SK-N-SH (cell line): ENCODE measurements around the gene PGD. TPM values are rescaled to one million over a fixed set of nuclear protein-coding genes. Genes with fewer than 3 reads are reported as not detected.

Source experiments
- CTCF ChIA-PET: fragments of 300-600, 350-600 bp; formaldehyde crosslinking; extraction: SDS; loops from one replicate; lab custom pipeline; 2021; lab: Yijun Ruan, JAX
- POLR2A ChIA-PET: fragments of 350-600 bp; sonication (Branson Sonifier 250); formaldehyde crosslinking; extraction: SDS; loops from one replicate; lab custom pipeline; 2020; ENCODE audit warnings: antibody characterized with exemption, inconsistent platforms; lab: Yijun Ruan, JAX
- DNase-seq: peaks from one replicate; pipeline ENCODE4 v3.0.0; 2012
- H2AFZ ChIP-seq: fragments of 200-600 bp; sonication (generic); 2 replicates; pipeline ENCODE4 v1.8.1; 2016; ENCODE audit warnings: antibody characterized with exemption, mild to moderate bottlenecking, low read depth
- H3F3A ChIP-seq: fragments of 200-600 bp; sonication (generic); replicated peaks from 2 replicates; pipeline ENCODE3; 2016; ENCODE audit warnings: antibody characterized with exemption, mild to moderate bottlenecking; ENCODE audit not compliant: insufficient read depth
- H3K27ac ChIP-seq, 2 experiments: fragments of 200-500 bp in 1 of 2; fragments of 200-600 bp in 1 of 2; sonication (Bioruptor generic) in 1 of 2; sonication (generic), shearing (Covaris generic) in 1 of 2; 2 replicates each; pipeline versions ENCODE4 v1.5.1 to v1.6.1; 2014 to 2016; ENCODE audit warnings: low read depth in 2 of 2, inconsistent platforms in 1 of 2, low read length in 1 of 2, mild to moderate bottlenecking in 1 of 2, mixed read lengths in 1 of 2
- H3K27me3 ChIP-seq: fragments of 200-600 bp; sonication (generic), shearing (Covaris generic); 2 replicates; pipeline ENCODE4 v1.6.1; 2016; ENCODE audit warnings: mixed run types; ENCODE audit not compliant: insufficient read depth
- H3K36me3 ChIP-seq, 2 experiments: fragments of 200-500 bp in 1 of 2; fragments of 200-600 bp in 1 of 2; sonication (Bioruptor generic) in 1 of 2; sonication (generic) in 1 of 2; replicated peaks in 1 of 2; 2 replicates each; pipeline versions ENCODE3 to v1.5.1; 2014 to 2016; ENCODE audit warnings: low read length in 1 of 2, mild to moderate bottlenecking in 1 of 2; ENCODE audit not compliant: insufficient read depth in 2 of 2, control insufficient read depth in 1 of 2
- H3K4me1 ChIP-seq, 2 experiments: fragments of 200-500 bp in 1 of 2; fragments of 200-600 bp in 1 of 2; sonication (Bioruptor generic) in 1 of 2; sonication (generic), shearing (Covaris generic) in 1 of 2; 2 replicates each; pipeline versions ENCODE4 v1.5.1 to v1.6.1; 2014 to 2016; ENCODE audit warnings: low read depth in 1 of 2, low read length in 1 of 2, mixed run types in 1 of 2; ENCODE audit not compliant: insufficient read depth in 2 of 2, control insufficient read depth in 1 of 2
- H3K4me2 ChIP-seq: fragments of 200-600 bp; sonication (generic), shearing (Covaris generic); 2 replicates; pipeline ENCODE4 v1.6.1; 2017; ENCODE audit warnings: mixed run types
- H3K4me3 ChIP-seq, 2 experiments: fragments of 200-500 bp in 1 of 2; fragments of 200-600 bp in 1 of 2; sonication (Bioruptor generic) in 1 of 2; sonication (generic), shearing (Covaris generic) in 1 of 2; 2 replicates each; pipeline versions ENCODE4 v1.5.1 to v1.8.1; 2014 to 2016; ENCODE audit warnings: low read depth in 2 of 2, inconsistent platforms in 1 of 2, low read length in 1 of 2, mild to moderate bottlenecking in 1 of 2, mixed read lengths in 1 of 2, moderate library complexity in 1 of 2
- H3K79me2 ChIP-seq: fragments of 200-600 bp; sonication (generic); 2 replicates; pipeline ENCODE4 v1.8.1; 2017; ENCODE audit warnings: mild to moderate bottlenecking; ENCODE audit not compliant: insufficient read depth
- H3K9ac ChIP-seq: fragments of 200-600 bp; sonication (generic); 2 replicates; pipeline ENCODE4 v1.6.1; 2017; ENCODE audit warnings: mixed run types
- H3K9me2 ChIP-seq: fragments of 200-600 bp; sonication (generic); 2 replicates; pipeline ENCODE4 v1.6.1; 2017; ENCODE audit warnings: mixed run types
- H3K9me3 ChIP-seq: fragments of 200-600 bp; sonication (generic); 2 replicates; pipeline ENCODE4 v1.6.1; 2017; ENCODE audit warnings: mixed run types, mild to moderate bottlenecking, moderate library complexity
- H4K20me1 ChIP-seq: fragments of 200-600 bp; sonication (generic); 2 replicates; pipeline ENCODE4 v1.6.1; 2017; ENCODE audit warnings: mild to moderate bottlenecking, mixed run types; ENCODE audit not compliant: insufficient read depth
- CHD2 ChIP-seq: fragments of 150-350 bp; IDR thresholded peaks from 2 replicates; pipeline ENCODE4 v1.6.1; 2018; ENCODE audit warnings: low read length; ENCODE audit not compliant: partially characterized antibody
- ELF1 ChIP-seq: IDR thresholded peaks from 2 replicates; pipeline ENCODE4 v1.4.0; 2012
- EZH2phosphoT487 ChIP-seq: fragments of 200-600 bp; sonication (generic); IDR thresholded peaks from 2 replicates; pipeline ENCODE4 v1.6.1; 2017; ENCODE audit warnings: low read depth, mixed run types, mild to moderate bottlenecking, antibody characterized with exemption, moderate library complexity, borderline replicate concordance
- FOXJ3 ChIP-seq: sonication (generic); formaldehyde crosslinking; IDR thresholded peaks from 2 replicates; pipeline ENCODE4 v1.5.1; 2020; ENCODE audit warnings: mild to moderate bottlenecking, missing genetic modification reagents
- GABPA ChIP-seq: IDR thresholded peaks from 2 replicates; pipeline ENCODE4 v1.4.0; 2012; ENCODE audit warnings: low read depth, mild to moderate bottlenecking
- JUND ChIP-seq: IDR thresholded peaks from 2 replicates; pipeline ENCODE4 v1.4.0; 2012
- MEF2A ChIP-seq: IDR thresholded peaks from 2 replicates; pipeline ENCODE4 v1.4.0; 2012; ENCODE audit warnings: low read depth, borderline replicate concordance
- NRF1 ChIP-seq: IDR thresholded peaks from 2 replicates; pipeline ENCODE4 v1.6.1; 2012; ENCODE audit warnings: low read depth, mild to moderate bottlenecking, low read length
- RCOR1 ChIP-seq: fragments of 150-350 bp; IDR thresholded peaks from 2 replicates; pipeline ENCODE4 v1.6.1; 2017; ENCODE audit warnings: antibody characterized with exemption, low read length
- RFX5 ChIP-seq: IDR thresholded peaks from 2 replicates; pipeline ENCODE4 v1.6.1; 2012; ENCODE audit warnings: mild to moderate bottlenecking, improper control_type of control experiment, low read length
- RXRA ChIP-seq: IDR thresholded peaks from 2 replicates; pipeline ENCODE4 v1.4.0; 2012; ENCODE audit warnings: low read depth, mild to moderate bottlenecking, borderline replicate concordance
- SMC3 ChIP-seq: IDR thresholded peaks from 2 replicates; pipeline ENCODE4 v1.6.1; 2012; ENCODE audit warnings: low read depth, low read length, improper control_type of control experiment
- TEAD4 ChIP-seq: IDR thresholded peaks from 2 replicates; pipeline ENCODE4 v1.4.0; 2012; ENCODE audit warnings: mild to moderate bottlenecking, borderline replicate concordance; ENCODE audit not compliant: insufficient read depth
- WGBS: methylation state at CpG from one replicate; pipeline ENCODE4 v1.1.6; 2017; ENCODE audit warnings: low lambda C conversion rate; 5-methylcytosine and 5-hydroxymethylcytosine counted together
- polyA plus RNA-seq, 3 experiments: library from polyadenylated mRNA; depleted of rRNA; stranded (reverse); fragments of >200 nt; gene quantifications; 2 replicates each; pipeline ENCODE4 v1.2.3, GENCODE V29; 2012
- TF ChIP-seq, protein P1 (sequence below): fragments of 150-350 bp; IDR thresholded peaks from 2 replicates; pipeline ENCODE4 v1.6.1; 2017; ENCODE audit warnings: antibody characterized with exemption, low read length, low read depth, borderline replicate concordance
- TF ChIP-seq, protein P2 (sequence below): IDR thresholded peaks from 2 replicates; pipeline ENCODE4; 2012
- TF ChIP-seq, protein P3 (sequence below): fragments of 200-600 bp; sonication (generic); IDR thresholded peaks from 2 replicates; pipeline ENCODE4 v1.6.1; 2017; ENCODE audit warnings: antibody characterized with exemption, mild to moderate bottlenecking, moderate library complexity
- TF ChIP-seq, protein P4 (sequence below): IDR thresholded peaks from 2 replicates; pipeline ENCODE4 v1.4.0; 2012; ENCODE audit warnings: low read depth
- TF ChIP-seq, protein P5 (sequence below): IDR thresholded peaks from 2 replicates; pipeline ENCODE4 v1.4.0; 2012; ENCODE audit warnings: low read depth, borderline replicate concordance
- TF ChIP-seq, protein P6 (sequence below): fragments of 150-350 bp; IDR thresholded peaks from 2 replicates; pipeline ENCODE4 v1.6.1; 2016; ENCODE audit warnings: mild to moderate bottlenecking, low read depth, low read length

PGD gene
- polyA plus RNA-seq, 1 of the 3 experiments (the other 2 are of a cell fraction): 76.2 TPM

- H3K9me3 ChIP-seq: no peaks in the 10 kb centered on the region
- peak within 1 kb of the TSS; percentile 85 for H2AFZ ChIP-seq
- H3K4me2 ChIP-seq: peak within 1 kb of the TSS; percentile 91
- peaks cover 18% of the 10 kb centered on the region for H3K79me2 ChIP-seq
- peak within 1 kb of the TSS; percentile 72 for H3K9ac ChIP-seq
- no peaks in the 10 kb centered on the region for H4K20me1 ChIP-seq
- POLR2A ChIA-PET: interaction anchor here (0.8 to 2.0 kb wide), 5 partner anchors 23 to 220 kb away, joined by 3 to 11 read pairs (median 3); partner anchors contain the start of gene KIF1B
- peaks cover 3 to 9% of the 10 kb centered on the region in 2 experiments; a peak in 1 of 4 replicates for H3K4me1 ChIP-seq
- H3K4me3 ChIP-seq: peak within 1 kb of the TSS; percentile 68 to 82
- under 1% methylated on average over 24 of the region's 95 CpGs for WGBS
- H3K36me3 ChIP-seq: peaks cover 0 to 3% of the 10 kb centered on the region in 2 experiments
- no peaks in the 10 kb centered on the region for H3K9me2 ChIP-seq
- DNase-seq: peak; percentile 98
- H3K27me3 ChIP-seq: no peaks in the 10 kb centered on the region
- no peaks in the 10 kb centered on the region for H3F3A ChIP-seq
- CTCF ChIA-PET: interaction anchor here (0.6 to 10.8 kb wide), 44 partner anchors 11 to 556 kb away, joined by 3 to 203 read pairs (median 4); partner anchors contain the start of genes CORT, DFFA, KIF1B and PGD
- peak within 1 kb of the TSS; percentile 67 to 85 for H3K27ac ChIP-seq
- TF ChIP-seq NRF1: peak; percentile 86
- TF ChIP-seq FOXJ3 (CRISPR knock-in tag): peak; percentile 5; the same call in 1 of the 2 replicates
- TF ChIP-seq, protein P1, sequence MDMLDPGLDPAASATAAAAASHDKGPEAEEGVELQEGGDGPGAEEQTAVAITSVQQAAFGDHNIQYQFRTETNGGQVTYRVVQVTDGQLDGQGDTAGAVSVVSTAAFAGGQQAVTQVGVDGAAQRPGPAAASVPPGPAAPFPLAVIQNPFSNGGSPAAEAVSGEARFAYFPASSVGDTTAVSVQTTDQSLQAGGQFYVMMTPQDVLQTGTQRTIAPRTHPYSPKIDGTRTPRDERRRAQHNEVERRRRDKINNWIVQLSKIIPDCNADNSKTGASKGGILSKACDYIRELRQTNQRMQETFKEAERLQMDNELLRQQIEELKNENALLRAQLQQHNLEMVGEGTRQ: no peak
- TF ChIP-seq, protein P2, sequence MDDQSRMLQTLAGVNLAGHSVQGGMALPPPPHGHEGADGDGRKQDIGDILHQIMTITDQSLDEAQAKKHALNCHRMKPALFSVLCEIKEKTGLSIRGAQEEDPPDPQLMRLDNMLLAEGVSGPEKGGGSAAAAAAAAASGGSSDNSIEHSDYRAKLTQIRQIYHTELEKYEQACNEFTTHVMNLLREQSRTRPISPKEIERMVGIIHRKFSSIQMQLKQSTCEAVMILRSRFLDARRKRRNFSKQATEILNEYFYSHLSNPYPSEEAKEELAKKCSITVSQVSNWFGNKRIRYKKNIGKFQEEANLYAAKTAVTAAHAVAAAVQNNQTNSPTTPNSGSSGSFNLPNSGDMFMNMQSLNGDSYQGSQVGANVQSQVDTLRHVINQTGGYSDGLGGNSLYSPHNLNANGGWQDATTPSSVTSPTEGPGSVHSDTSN: 0 out of 2 replicates have a peak, but pooled peaks have one; percentile 4
- TF ChIP-seq RCOR1: no peak; the same call in 1 of the 2 replicates
- TF ChIP-seq, protein P3, sequence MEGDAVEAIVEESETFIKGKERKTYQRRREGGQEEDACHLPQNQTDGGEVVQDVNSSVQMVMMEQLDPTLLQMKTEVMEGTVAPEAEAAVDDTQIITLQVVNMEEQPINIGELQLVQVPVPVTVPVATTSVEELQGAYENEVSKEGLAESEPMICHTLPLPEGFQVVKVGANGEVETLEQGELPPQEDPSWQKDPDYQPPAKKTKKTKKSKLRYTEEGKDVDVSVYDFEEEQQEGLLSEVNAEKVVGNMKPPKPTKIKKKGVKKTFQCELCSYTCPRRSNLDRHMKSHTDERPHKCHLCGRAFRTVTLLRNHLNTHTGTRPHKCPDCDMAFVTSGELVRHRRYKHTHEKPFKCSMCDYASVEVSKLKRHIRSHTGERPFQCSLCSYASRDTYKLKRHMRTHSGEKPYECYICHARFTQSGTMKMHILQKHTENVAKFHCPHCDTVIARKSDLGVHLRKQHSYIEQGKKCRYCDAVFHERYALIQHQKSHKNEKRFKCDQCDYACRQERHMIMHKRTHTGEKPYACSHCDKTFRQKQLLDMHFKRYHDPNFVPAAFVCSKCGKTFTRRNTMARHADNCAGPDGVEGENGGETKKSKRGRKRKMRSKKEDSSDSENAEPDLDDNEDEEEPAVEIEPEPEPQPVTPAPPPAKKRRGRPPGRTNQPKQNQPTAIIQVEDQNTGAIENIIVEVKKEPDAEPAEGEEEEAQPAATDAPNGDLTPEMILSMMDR: peak; percentile 77
- TF ChIP-seq GABPA: peak; percentile 8; the same call in 1 of the 2 replicates
- TF ChIP-seq EZH2phosphoT487: no peak
- TF ChIP-seq RXRA: no peak
- TF ChIP-seq TEAD4: no peak
- TF ChIP-seq ELF1: no peak; the same call in 1 of the 2 replicates
- TF ChIP-seq, protein P4, sequence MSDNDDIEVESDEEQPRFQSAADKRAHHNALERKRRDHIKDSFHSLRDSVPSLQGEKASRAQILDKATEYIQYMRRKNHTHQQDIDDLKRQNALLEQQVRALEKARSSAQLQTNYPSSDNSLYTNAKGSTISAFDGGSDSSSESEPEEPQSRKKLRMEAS: peak; percentile 96
- no peak for TF ChIP-seq JUND
- TF ChIP-seq MEF2A: no peak
- TF ChIP-seq, protein P5, sequence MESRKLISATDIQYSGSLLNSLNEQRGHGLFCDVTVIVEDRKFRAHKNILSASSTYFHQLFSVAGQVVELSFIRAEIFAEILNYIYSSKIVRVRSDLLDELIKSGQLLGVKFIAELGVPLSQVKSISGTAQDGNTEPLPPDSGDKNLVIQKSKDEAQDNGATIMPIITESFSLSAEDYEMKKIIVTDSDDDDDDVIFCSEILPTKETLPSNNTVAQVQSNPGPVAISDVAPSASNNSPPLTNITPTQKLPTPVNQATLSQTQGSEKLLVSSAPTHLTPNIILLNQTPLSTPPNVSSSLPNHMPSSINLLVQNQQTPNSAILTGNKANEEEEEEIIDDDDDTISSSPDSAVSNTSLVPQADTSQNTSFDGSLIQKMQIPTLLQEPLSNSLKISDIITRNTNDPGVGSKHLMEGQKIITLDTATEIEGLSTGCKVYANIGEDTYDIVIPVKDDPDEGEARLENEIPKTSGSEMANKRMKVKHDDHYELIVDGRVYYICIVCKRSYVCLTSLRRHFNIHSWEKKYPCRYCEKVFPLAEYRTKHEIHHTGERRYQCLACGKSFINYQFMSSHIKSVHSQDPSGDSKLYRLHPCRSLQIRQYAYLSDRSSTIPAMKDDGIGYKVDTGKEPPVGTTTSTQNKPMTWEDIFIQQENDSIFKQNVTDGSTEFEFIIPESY: peak; percentile 64; the same call in 1 of the 2 replicates
- TF ChIP-seq, protein P6, sequence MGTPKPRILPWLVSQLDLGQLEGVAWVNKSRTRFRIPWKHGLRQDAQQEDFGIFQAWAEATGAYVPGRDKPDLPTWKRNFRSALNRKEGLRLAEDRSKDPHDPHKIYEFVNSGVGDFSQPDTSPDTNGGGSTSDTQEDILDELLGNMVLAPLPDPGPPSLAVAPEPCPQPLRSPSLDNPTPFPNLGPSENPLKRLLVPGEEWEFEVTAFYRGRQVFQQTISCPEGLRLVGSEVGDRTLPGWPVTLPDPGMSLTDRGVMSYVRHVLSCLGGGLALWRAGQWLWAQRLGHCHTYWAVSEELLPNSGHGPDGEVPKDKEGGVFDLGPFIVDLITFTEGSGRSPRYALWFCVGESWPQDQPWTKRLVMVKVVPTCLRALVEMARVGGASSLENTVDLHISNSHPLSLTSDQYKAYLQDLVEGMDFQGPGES: no peak
- no peak for TF ChIP-seq RFX5
- peak; percentile 90 for TF ChIP-seq SMC3
- peak; percentile 37 for TF ChIP-seq CHD2
These were observed 31.6 kb downstream of the PGD start, which contains the start of gene CENPS for GRCh38 chr1:10430216-10431069. CENPS (plus strand) TSS chr1:10430433; CDS start chr1:10430518, 85 bp downstream.
